Left forelimb (tissue), 1 donor: ENCODE results near the gene LRRC71.
"Not testable (repeated sequence)": the region's sequence is repeated elsewhere in the genome, so short reads cannot be mapped to it uniquely, and the experiment has no call there.

Experiments used
- DNase-seq: peaks from one replicate; pipeline ENCODE4 v3.0.0-alpha.2; 2018; ENCODE audit warnings: low spot score

LRRC71 gene

GRCh38 chr1:156905651-156906050 lies 14.8 kb upstream of the LRRC71 start:
- no peak for DNase-seq

GRCh38 chr1:156906206-156906906 lies 14.1 kb upstream of the LRRC71 start:
- no peak for DNase-seq

GRCh38 chr1:156908541-156908940 lies 11.9 kb upstream of the LRRC71 start:
- DNase-seq = no peak

- DNase-seq = no peak
Measured at GRCh38 chr1:156908955-156909354, 11.5 kb upstream of the LRRC71 start.

GRCh38 chr1:156909671-156910070 lies 10.8 kb upstream of the LRRC71 start:
- DNase-seq = no peak

DNA sequence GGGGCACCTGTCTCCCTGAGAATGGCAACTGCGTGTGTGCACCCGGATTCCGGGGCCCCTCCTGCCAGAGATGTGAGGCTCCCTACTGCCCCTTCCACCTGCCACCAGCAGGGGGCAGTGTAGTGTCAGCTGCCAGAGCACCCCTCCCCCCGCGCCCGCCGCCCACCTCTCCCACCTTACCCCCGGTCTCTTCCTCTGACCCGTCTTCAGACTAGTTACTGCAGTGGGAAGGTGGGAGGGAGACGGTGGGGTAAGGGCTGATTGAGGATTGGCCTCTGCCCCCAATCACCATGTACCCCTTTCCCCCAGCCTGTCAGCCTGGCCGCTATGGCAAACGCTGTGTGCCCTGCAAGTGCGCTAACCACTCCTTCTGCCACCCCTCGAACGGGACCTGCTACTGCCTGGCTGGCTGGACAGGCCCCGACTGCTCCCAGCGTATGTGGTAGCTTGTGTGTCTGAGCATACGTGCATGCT lies 10.1 kb upstream of the LRRC71 start:
- no peak for DNase-seq

DNA sequence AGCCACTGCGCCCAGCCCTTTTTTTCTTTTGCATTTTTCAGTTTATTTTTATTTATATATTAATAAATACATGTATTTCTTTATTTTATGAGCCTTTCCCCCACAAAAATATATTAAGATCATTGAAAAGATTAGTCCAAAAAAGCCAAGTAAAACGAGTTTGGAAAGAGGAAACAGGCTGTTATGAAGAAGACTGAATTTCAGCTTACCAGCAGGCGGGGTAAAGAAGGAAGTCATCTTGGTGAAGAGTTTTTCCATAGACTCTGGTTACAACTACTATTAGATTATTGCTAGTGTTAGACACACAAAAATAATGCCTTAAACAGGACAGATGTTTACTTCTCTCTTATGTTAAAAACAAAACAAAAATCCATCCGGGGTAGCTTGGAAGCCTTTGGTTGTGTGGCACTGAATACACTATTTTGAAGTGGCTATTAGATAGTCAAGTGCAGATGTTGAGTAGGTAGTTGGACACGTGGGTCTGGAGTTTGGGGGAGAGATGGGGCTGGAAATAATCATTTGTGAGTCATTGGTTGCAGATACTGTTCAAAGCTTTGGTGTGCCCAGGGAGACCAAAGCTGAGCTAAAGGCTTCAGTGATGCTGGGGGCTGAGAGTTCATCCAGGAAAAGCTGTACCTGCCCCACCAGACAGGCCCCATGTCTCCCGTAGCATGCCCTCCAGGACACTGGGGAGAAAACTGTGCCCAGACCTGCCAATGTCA lies 8.7 kb upstream of the LRRC71 start:
- no peak for DNase-seq

GRCh38 chr1:156912310-156912709 lies 8.1 kb upstream of the LRRC71 start:
- no peak for DNase-seq

GRCh38 chr1:156912861-156913808 lies 7.3 kb upstream of the LRRC71 start:
- DNase-seq = no peak

GRCh38 chr1:156913809-156914387 lies 6.5 kb upstream of the LRRC71 start:
- DNase-seq = no peak

DNA sequence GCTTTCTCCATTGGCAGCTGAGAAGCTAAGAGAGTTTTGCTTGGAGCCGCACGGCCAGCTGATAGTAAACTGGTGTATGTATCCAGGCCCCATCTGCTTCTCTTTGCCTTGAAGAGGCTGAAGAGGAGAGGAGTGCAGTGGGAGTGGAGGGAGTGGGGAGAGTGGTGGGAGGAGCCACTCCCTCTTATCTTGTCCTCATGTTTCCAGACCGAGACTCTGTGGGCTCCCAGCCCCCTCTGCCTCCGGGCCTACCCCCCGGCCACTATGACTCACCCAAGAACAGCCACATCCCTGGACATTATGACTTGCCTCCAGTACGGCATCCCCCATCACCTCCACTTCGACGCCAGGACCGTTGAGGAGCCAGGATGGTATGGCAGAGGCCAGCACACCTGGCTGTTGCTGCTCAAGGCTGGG lies 6.0 kb upstream of the LRRC71 start:
- DNase-seq = no peak

DNA sequence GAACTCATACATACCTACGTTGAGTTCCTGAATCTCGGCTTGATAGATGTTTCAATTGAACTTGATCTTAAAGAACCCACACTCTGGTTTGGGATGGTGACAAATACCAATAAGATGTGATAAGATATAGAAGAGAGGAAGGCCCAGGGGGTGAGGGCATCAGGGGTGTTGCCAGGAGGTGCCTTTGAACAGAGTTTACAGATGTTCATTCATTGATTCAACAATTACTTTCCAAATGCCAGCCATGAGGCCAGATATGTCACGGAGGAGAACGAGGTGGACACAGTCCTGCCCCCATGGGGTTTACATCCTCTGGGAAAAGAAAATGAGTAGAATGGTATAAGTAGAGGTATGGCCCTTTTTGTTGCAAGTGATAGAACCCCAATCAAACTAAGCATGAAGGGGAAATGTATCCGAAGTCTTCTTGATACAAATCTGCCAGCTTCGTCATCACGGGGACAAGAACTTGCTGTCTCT lies 659 bp downstream of the LRRC71 start:
- no peak for DNase-seq

DNA sequence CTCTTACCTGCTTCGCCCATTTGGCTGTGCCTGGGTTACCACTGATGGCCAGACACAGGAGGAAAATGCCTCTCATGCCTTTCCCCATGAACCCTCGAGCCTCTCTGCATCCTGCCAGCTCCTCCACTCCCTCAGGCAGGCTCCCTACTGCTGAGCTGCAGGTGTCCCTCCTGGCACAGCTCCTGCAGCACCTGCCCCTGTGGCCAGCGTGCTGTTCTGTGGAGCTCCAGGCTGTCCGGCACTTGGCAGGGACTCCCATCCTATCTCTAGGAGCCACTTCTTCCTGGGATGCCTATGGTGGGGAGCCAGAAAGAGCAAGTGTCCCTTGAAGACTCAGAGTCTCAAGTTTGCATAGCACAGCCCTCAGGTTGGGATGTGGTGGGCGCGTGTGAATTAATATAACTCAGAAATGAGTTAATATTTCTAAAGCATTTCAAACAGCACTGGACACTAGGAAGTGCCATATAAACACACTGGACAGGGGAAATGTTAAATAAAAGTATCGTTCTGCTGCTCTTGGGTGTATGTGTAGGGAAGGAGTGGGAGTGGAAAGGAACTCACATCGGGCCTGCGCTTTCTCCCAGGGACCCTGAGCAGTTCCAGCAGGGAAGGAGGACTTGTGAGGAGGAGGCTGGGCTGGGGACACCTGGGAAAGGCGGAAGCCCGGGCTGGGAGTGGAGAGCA lies 2.7 kb downstream of the LRRC71 start:
- no peak for DNase-seq

GRCh38 chr1:156923670-156924477 lies 3.4 kb downstream of the LRRC71 start:
- DNase-seq = no peak

GRCh38 chr1:156924478-156925153 lies 4.2 kb downstream of the LRRC71 start:
- DNase-seq = no peak

DNA sequence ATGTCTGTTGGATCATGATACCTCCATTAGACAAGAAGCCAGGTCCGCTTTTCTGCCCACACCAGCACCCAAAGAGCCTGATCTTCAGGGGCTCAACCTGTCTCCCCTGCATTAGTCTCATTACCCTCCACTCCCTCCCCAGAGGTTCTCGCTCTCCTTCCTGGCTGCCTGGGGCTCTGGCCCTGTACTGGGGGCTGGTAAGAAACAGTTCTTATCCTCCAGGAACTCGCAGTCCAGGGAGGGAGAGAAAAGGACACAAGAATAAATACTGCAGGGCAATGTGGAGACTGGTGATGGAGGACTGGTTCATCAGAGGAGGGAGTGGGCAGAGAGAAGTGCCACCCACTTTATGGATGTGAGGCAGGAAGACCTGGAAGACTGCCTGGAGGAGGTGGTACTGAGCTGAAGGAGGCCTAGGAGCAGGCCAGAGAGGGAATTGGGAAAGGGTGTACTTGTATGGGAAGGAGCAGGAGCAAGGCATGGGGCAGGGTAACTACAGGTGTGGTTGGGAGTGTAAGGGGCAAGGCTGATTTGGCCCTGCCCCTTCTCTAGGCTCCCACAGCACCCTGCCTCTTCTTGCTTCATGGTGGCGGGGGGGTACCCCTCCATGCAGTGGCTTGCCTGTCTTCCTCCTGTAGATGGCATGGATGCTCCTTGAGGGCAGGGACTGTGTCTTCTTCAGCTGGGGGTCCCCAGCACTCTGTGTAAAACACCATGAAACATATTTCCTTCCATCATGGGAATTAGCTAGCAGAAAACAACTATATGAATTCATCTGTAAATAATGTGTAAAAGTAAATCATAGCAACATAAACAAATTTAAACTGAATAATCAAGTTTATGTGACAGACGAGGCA lies 5.0 kb downstream of the LRRC71 start:
- no peak for DNase-seq

DNA sequence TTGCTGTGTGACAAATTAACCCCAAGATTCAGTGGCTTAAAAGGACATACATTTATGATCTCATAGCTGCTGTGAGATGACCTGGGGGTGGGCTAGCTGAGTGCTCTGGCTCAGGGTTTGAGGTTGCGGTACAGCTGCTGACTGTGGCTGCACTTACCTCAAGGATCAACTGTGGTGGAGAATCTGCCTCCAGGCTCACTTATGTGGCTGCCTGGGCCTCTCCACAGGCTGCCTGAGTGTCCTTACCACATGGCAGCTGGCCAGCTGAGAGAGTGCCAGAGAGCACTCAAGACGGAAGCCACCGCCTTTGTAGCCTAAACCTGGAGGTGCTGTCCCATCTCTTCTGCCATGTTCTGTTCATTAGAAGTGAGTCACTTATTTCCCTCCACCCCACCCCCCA lies 5.7 kb downstream of the LRRC71 start:
- no peak for DNase-seq

GRCh38 chr1:156926695-156927094 lies 6.3 kb downstream of the LRRC71 start:
- DNase-seq = not testable (repeated sequence)
